ENCODE measurements around the gene IGDCC3. TPM values are rescaled to one million over a fixed set of nuclear protein-coding genes. Genes with fewer than 3 reads are reported as not detected.

Gene IGDCC3
- total RNA-seq, 1 donor from 2014 or later, result 125 TPM

DNA sequence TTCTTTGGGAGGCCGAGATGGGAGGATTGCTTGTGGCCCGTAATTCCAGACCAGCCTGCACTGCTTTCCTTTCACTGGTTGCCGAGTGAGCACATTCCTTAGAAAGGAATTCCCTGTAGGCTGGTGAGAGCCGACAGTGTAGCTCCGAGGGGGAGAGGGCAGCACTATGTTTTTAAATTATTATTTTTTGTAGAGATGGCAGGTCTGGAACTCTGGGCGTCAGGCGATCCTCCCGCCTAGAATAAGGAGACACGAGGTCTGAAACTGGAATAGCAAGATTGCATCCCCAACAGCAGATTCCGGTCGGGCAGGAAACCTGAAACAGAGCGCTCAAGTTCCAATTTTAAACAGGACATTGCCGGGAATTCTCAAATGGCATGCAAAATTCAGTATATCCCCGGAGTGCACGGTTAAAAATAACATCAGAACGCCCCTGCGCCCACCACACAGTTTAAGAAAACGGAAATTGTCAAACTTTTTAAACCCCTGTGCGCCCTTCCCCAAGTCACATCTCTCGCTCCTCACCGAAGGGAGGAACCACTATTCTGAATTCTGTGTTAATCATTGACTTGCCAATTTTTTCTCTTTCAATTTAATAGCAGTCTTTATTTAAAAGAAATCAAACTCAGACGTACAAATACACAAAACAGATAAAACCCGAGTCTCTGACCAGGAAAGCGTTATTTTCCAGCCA lies 74.0 kb downstream of the IGDCC3 start:
- Mint-ChIP-seq H3K36me3 (ENCODE audit: insufficient read depth) (no peaks in the 10 kb centered on the region), H3K27me3 (no peaks in the 10 kb centered on the region), H3K27ac (peak overlapping the region; percentile 100), H3K4me3 (ENCODE audit: low read depth) (peak overlapping the region; percentile 78), H3K4me1 (ENCODE audit: low read depth) (peaks cover 2% of the 10 kb centered on the region), H3K9me3 (ENCODE audit: low read depth) (no peaks in the 10 kb centered on the region)
- DNase-seq (ENCODE audit: low spot score, unreplicated experiment), result no peak
- TF ChIP-seq, protein P1, sequence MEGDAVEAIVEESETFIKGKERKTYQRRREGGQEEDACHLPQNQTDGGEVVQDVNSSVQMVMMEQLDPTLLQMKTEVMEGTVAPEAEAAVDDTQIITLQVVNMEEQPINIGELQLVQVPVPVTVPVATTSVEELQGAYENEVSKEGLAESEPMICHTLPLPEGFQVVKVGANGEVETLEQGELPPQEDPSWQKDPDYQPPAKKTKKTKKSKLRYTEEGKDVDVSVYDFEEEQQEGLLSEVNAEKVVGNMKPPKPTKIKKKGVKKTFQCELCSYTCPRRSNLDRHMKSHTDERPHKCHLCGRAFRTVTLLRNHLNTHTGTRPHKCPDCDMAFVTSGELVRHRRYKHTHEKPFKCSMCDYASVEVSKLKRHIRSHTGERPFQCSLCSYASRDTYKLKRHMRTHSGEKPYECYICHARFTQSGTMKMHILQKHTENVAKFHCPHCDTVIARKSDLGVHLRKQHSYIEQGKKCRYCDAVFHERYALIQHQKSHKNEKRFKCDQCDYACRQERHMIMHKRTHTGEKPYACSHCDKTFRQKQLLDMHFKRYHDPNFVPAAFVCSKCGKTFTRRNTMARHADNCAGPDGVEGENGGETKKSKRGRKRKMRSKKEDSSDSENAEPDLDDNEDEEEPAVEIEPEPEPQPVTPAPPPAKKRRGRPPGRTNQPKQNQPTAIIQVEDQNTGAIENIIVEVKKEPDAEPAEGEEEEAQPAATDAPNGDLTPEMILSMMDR (IDR thresholded peaks at IDR 0.05; ENCODE audit: unreplicated experiment), result no peak

DNA sequence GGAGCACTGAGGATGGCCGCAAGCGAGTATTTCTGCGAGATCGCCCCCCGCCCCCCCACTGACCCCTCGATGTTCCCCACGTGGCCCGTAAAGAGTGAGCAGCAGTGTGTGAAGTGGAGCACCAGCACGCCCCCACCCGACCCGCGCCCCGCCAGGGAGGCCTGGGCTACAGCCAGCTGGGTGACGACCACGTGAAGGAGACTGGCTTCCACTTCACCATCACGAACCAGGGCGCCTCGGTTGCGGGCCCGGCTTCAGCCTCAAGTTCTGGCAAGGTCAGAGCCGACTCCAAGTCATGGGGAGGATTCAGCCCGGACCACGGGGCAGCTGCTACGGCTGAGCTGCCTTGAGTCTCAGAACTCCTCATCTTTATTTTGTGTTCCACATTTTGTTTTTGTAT lies 75.7 kb downstream of the IGDCC3 start:
- Mint-ChIP-seq H3K4me3 (ENCODE audit: low read depth) (no peak overlapping the region), H3K27ac (no peak overlapping the region)

DNA sequence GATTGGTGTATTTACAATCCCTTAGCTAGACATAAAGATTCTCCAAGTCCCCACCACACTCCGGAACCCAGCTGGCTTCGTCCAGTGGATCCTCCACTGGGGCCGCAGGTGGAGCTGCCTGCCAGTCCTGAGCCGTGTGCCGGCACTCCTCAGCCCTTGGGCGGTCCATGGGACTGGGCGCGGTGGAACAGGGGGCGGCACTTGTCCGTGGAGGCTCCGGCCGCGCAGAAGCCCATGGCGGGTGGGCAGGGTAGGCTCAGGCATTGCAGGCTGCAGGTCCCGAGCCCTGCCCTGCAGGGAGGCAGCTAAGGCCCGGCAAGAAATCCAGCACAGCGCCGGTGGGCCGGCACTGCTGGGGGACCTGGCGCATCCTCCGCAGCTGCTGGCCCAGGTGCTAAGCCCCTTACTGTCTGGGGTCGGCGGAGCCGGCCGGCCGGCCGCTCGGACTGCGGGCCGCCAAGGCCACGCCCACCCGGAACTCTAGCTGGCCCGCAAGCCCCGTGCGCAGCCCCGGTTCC lies 76.8 kb downstream of the IGDCC3 start:
- Mint-ChIP-seq H3K4me1 (ENCODE audit: low read depth) (peaks cover 5% of the 10 kb centered on the region), H3K27me3 (no peaks in the 10 kb centered on the region), H3K4me3 (ENCODE audit: low read depth) (peak overlapping the region; percentile 46), H3K27ac (no peak overlapping the region), H3K36me3 (ENCODE audit: insufficient read depth) (no peaks in the 10 kb centered on the region), H3K9me3 (ENCODE audit: low read depth) (no peaks in the 10 kb centered on the region)
- no peak for DNase-seq (ENCODE audit: low spot score, unreplicated experiment)
- TF ChIP-seq, protein P1 (IDR thresholded peaks at IDR 0.05; ENCODE audit: unreplicated experiment), result no peak

More for the DNA sequence above, 75.7 kb downstream of the IGDCC3 start:
- Mint-ChIP-seq H3K27me3 (no peaks in the 10 kb centered on the region), H3K4me1 (ENCODE audit: low read depth) (peaks cover 2% of the 10 kb centered on the region), H3K36me3 (ENCODE audit: insufficient read depth) (no peaks in the 10 kb centered on the region), H3K9me3 (ENCODE audit: low read depth) (no peaks in the 10 kb centered on the region)
- TF ChIP-seq, protein P1 (IDR thresholded peaks at IDR 0.05; ENCODE audit: unreplicated experiment), result no peak
- no peak for DNase-seq (ENCODE audit: low spot score, unreplicated experiment)

DNA sequence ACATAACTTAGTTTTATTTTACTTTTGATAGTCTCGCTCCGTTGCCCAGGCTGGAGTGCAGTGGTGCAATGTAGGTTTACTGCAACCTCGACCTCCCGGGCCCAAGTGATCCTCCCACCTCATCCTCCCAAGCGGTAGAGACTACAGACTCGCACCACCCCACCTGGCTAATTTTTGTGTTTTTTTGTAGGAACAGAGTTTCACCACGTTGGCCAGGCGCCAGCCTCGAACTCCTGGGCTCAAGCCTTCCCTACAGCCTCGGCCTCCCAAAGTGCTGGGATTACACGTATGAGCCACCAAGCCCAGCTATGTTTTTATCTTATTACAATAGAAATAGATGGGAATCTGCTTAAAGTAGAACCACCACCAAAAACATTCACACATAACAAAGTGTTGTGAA lies 79.1 kb downstream of the IGDCC3 start:
- H3K27me3 Mint-ChIP-seq, result no peaks in the 10 kb centered on the region
- peaks cover 3% of the 10 kb centered on the region for H3K4me1 Mint-ChIP-seq (ENCODE audit: low read depth)
- no peak overlapping the region for H3K4me3 Mint-ChIP-seq (ENCODE audit: low read depth)
- TF ChIP-seq, protein P1 (IDR thresholded peaks at IDR 0.05; ENCODE audit: unreplicated experiment), result no peak
- H3K27ac Mint-ChIP-seq, result no peak overlapping the region
- no peaks in the 10 kb centered on the region for H3K9me3 Mint-ChIP-seq (ENCODE audit: low read depth)
- no peak for DNase-seq (ENCODE audit: low spot score, unreplicated experiment)
- no peaks in the 10 kb centered on the region for H3K36me3 Mint-ChIP-seq (ENCODE audit: insufficient read depth)

DNA sequence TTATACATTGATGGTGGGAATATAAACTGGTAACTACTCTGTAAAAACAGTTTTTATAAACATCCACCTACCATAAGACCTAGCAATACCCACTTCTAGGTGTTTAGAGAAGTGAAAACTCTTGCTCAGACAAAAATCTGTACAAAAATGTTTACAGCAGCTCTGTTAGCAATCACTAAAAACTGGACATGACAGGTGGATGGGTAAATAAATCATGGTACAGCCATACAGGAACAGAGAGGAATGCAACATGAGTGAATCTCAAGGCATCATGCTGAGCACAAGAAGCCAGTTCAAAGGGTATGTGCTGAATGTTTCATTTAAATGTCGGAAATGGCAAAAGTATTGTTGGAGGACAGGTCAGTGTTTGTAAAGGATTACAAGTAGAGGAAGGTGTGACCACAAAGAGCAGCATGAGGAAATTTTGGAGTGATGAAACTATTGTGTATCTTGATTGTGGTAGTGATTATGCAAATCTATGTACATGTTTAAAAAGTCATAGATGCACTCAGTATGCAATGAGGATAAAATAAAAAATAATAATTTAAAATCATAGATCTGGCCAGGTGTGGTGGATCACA lies 84.8 kb downstream of the IGDCC3 start:
- H3K9me3 Mint-ChIP-seq (ENCODE audit: low read depth), result no peaks in the 10 kb centered on the region
- TF ChIP-seq, protein P1 (IDR thresholded peaks at IDR 0.05; ENCODE audit: unreplicated experiment), result no peak
- H3K36me3 Mint-ChIP-seq (ENCODE audit: insufficient read depth), result no peaks in the 10 kb centered on the region
- no peaks in the 10 kb centered on the region for H3K27me3 Mint-ChIP-seq
- H3K4me3 Mint-ChIP-seq (ENCODE audit: low read depth), result no peak overlapping the region
- no peak for DNase-seq (ENCODE audit: low spot score, unreplicated experiment)
- H3K4me1 Mint-ChIP-seq (ENCODE audit: low read depth), result peaks cover 8% of the 10 kb centered on the region
- no peak overlapping the region for H3K27ac Mint-ChIP-seq

Measured in progenitor cell of endocrine pancreas (in vitro differentiated cells).